Stimulated activated CD4-positive, alpha-beta T cell treated with anti-CD3 and anti-CD28 coated beads, Interleukin-15, amount 100 ng/mL, for 24 hours (primary cell): ENCODE data around the gene DOCK3.
"Not testable (repeated sequence)": the region's sequence is repeated elsewhere in the genome, so short reads cannot be mapped to it uniquely, and the experiment has no call there.

ENCODE experiments used
- DNase-seq: peaks from one replicate; pipeline ENCODE4 v3.0.0-alpha.2; 2020

DOCK3 gene

DNA sequence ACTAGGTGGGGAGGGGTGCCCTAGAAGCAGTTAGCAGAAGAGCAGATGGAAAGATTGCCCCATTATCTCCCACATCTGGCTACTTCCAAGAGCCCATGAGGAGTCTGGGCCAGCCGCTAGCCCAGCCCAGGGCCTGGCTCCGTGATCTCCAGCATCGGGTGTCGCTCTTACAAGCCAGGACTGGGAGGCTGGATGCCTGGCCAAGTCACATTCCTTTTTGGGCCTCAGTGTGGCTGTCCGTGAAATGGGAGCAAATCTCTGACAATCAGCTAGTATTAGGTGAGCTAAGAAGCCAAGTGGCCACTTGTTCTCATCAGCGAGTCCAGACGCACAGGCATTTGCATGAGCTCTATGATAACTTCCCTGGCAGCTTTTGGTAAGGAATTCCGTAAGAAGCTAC is 23.3 kb upstream of the DOCK3 start:
- DNase-seq = no peak

DNA sequence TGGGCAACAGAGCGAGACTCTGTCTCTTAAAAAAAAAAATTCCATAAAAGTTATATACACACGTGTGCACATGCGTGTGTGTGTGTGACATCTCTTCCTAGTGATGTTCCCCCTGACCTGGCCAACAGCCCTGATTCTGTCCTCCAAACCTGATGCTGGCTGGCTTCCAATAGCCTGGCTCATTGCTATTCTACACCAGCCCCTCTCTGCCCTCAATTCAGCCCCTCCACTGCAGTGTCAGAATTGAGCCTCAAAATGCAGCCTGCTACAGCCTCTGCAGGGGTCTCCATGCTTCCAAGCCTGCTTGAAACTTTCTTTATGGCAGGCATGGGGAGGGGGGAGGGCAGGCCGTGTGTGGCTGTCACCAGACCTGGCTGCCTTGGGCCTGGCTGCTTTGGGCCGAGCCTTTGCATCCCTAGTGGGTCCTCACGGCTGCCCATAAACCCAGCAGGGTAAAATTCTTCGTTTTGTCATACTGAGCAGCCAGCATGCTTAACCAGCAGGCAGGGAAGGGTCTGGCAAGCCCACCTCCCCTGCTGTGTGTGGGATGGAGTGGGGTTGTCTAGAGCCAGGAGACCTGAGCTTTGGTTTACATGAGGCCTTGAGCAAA is 22.7 kb upstream of the DOCK3 start:
- DNase-seq = no peak

DNA sequence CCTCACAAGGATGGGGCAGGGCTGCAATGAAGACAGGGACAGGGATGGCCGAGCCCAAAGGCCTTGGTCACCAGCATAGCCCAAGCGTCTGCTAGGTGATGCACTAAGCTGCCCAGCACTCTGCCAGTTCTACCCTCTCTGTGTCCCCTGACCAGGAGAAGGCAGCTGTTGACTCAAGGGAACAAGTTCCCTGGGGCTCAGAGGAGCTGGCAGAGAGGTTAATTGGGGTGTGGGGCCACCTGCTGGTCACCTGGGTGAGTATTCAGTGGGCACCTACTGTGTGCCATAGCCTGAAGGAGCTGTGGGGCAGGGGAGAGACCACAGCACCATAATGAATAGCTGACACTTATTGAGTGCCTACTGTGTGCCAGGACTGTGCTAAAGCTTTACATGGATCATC is 22.0 kb upstream of the DOCK3 start:
- DNase-seq = peak; percentile 71

DNA sequence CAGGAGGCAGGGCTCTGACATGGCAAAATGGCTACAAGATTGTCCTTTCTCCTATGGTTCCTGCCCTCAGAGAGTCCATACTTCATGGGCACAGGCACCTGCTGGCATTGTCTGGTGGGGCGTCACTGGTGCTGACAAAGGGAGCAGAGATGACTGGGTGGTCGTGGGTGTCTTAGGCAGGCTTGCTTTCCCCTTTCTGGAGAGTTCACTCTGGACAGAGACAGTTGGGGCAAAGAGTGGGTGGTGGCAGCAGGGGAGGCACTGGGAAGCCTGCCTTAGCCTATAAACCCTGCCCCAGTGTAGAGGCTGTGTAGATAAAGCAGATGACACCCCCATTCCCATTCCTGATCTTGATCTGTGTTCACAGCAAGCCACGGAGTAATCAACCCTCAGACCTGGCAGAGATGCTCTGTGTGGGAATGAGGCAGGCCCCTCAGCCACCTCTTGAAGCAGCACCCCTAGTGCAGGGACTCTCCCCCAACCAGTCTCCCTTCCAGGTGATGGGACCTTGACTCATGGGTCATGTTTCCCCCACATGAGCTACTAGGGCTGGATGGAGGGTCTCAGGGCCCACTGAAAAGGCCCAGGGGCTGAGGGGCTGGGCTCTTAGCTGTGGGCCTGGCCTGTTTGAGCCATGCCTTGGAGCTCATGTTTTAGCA is 20.7 kb upstream of the DOCK3 start:
- DNase-seq = no peak

DNA sequence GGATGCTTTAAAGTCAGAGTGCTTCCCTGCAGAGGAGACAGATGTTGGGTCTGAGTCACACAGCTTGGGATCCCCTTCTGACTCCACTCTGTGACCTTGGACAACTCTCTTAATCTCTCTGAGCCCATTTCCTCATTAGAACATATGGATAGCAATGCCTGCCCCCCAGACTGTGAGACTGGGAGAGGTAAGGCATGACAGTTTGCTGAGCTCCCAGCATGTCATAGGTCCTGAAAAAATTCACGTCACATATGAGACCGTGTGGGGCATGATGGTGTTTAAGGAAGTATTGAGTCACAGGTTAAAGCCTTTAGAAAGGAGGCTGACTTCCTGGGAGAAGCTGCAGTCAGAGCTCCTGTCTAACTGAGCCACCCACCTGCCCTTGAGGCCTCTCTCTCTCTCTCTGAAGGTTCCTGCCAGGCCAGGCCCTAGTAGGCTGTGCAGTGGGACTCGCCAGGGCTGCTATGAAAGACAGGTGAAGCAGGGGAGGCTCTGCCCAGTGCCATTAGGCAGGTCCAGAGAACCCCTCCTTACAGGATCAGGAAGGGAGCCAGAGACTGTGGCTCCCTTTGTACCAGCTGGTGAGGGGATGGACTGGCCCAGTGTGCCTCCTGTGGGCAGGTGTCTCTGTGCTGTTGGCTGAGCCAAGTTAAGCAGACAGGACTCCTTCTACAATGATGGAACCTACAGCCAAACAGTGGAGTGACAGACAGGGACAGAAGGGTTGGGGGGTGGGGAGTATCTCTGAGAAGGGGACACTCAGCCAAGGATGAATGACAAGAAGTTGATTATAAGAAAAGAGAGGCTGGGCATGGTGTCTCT is 19.5 kb upstream of the DOCK3 start:
- peak; percentile 59 for DNase-seq

DNA sequence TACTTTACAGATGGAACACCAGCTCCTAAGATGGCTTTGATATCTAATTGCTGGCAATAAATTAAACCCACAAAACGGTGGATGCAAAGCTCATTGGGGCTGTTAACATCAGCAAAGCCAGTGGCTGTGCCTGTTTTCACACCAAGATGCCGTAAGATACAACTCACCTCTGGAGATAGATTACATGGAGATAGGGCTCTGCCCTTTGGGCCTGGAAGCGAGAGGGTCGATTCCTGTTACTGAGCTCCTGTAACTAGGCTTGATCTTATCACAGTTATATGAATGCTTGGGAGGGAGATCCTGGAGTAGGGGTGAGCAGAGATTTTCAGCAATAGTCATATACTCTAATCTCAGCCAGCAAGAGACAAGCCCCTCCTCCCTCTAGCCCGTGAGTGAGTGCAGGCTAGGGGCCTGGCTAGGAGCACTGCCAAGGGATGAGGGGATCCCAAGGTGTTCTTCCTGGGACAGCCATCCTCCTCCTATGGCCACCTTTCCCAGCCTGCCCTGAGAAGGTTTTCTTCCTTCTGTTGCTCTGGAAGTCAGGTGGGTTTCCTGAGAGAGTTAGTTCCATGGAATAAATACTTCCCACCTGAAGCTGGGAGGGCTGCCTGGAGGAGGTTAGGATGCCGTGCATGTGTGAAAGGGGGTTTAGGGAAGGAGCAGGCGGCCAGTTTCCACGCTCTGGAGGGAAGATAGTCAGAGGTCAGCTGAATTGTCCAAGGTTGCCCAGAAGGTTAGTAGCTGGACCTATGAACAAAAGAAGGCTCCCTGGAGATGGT is 18.1 kb upstream of the DOCK3 start:
- no peak for DNase-seq

DNA sequence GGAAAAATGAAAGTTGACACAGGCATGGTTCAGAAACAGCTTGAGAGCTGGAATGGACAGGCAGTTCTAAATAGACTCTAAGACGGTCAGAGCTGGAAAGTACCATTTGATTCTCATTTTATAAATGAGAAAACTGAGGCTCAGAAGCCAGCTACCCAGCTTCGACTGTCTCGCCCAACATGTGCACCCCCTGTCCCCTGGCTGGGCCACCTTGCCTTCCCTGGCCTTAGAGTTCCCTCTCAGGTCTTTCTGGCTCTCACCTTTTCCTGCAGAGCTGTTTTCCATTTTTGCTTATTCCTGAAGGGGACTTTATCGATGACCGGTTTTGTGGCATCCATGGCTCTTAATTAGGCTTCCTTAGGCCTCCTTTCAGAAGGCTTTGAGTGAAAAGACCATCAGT is 17.3 kb upstream of the DOCK3 start:
- DNase-seq = no peak

DNA sequence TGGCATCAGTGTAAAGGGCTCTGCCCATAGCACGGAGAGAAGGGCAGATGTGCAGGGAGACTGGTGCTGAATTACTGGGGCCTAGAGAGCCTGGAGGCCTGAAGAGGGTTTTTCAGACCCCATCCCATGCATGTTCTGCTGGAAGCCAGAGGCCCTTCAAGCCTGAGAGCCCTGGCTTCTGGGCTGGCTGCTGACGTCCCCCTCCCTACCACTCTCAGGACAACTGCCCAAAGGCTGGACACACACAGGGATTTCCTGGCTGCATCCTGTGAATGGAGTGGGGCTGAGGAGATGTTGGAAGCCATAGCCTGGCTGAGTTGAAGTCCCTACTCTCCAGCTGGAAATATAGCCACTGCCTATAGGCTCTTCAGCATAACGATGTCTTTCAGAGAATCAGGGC is 16.9 kb upstream of the DOCK3 start:
- DNase-seq = no peak

DNA sequence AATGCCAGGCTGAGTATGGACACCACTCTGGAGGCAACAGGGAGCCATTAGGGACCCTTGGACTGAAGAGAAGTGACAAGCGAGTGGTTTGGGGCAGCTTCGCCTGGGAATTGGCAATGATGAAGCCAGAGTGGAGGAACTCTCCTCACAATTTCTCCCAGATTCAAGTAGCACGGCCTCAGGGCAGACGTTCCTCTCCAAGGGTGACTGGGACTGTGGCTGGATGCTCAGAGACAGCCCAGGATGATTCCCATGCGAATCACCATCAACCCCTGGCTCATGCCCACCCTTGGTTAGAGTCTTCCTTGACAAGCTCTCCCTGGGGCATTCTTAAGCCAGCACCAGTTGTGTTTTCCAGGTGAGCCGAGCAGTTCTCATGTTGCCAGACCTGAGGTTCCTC is 16.3 kb upstream of the DOCK3 start:
- DNase-seq = no peak

DNA sequence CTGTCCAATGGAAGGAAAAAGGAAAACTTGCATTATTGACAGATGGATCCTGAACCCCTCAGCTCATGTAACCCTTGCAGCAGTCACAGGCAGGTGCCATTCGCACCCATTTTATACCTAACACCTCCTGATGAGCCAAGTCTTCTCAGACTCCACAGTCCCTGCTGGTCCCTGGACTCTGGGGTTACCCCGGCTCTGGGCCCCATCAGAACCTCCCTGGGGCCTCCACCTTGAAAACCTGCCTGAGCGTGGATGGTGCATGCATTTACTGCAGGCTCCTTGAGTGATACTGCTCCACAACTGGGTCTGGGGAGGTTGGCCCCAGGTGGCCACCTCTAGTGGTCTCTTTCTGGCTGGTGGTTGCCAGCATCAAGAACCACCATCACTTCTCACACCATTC is 15.9 kb upstream of the DOCK3 start:
- no peak for DNase-seq

DNA sequence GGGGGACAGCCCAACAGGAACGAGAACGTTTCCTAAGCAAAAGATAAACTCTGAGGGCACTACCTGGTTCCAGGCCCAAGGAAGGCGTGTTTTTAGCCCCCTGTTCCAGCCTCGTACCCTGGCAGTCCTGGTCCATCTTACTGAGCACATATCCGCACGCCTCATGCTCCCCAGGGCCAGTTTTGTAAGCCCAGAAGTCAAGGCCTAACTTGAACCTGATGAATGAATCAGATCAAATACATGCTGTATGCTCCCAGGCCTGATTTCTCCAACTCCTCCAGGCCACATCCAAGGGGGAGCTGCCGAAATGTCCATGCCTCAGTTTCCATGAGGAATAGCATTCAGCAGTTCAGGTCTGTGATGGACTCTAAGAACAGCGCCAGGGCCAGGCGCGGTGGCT is 14.3 kb upstream of the DOCK3 start:
- DNase-seq = no peak

DNA sequence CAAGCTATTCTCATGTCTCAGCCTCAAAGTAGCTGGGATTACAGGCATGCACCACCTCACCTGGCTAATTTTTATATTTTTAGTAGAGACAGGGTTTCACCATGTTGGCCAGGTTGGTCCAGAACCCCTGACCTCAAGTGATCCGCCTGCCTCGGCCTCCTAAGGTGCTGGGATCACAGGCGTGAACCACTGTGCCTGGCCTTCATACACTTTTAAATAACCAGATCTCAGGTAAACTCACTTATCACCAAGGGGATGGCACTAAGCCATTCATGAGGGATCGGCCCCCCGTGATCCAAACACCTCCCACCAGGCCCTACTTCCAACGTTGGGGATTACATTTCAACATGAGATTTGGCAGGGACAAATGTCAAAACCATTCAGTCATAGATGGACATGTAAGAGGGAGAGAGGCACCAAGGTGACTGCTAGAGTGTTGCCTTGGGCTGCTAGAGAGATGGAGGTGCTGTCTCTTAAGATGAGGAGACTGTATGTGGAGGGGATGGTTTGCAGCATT is 13.3 kb upstream of the DOCK3 start:
- no peak for DNase-seq

DNA sequence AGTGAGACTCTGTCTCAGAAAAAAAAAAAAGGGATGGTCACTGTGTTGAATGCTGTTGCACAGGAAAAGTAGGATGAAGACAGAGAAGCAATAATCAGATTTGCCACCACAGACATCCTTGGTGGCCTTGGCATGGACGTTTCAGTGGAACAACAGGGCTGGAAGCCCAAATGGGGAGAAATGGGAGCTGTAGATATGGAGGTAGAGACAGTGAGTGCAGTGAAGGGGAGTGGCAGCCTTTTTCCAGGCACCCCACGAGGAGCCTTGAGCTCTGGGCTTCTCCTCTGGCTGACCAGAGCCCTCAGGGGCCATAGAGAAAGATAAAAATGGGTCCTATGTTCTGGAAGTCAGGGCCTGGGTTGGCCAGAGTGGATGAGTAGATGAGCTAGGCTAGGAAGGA is 12.3 kb upstream of the DOCK3 start:
- no peak for DNase-seq

DNA sequence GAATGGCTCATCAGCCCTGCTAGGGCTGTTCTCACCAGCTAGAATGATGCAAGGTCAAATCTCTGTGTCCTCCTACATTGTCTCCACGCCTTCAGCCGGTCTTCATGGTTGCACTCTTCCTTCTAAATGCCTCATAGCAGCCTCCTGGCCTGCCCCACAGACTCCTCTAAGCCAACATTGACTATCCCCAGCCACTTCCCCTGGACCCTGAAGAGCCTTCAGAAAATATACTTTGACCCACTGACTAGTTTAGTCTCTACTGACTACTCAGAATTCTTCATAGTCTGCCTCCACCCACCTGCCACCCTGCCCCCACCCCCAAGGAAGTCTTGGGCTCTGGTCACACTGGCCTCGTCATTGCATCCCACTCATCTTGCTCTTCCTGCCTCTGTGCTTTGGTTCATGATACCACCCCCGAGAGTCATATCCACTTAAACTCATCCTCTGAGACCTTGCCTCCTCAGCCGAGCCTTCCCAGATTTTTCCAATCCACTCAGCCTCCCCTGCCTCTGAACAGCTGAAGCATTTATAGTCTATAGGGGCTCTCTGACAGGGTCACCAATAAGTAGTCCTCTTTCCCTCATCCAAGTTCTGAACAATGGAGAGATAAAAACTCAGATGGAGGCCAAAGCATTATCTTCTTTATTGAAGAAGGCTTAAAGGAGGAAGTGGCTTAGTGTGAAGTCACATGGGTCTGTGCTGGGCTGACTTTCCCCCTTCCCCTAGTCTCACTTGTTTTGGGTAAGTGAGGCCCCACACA is 9.5 kb upstream of the DOCK3 start:
- no peak for DNase-seq

DNA sequence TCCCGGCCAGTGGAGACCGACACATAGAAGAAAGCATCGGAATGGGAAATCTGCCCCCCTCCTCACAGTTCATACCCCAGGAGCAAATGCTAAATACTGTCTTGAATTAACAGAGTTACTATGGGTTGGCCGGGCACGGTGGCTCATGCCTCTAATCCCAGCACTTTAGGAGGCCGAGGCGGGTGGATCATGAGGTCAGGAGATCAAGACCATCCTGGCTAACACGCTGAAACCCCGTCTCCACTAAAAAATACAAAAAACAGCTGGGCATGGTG is 8.9 kb upstream of the DOCK3 start:
- DNase-seq = not testable (repeated sequence)

DNA sequence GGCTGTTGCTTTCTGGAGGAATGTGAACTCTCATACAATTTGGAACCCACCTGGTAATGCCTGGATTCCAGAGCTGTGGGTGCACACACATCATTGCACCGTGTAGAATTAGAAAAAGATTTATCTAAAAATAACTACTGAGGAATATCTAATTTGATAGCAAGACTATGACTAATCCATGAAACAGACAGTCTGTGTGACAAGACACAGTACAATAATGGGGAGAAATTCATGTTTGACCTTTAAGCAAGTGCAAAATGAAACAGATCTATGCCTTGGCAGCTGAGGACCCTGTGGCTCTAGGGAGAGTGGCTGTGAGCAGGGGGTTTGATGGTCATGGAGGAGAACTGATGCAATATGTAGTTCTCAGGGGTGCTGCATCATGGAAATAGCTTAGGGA is 7.9 kb upstream of the DOCK3 start:
- no peak for DNase-seq

DNA sequence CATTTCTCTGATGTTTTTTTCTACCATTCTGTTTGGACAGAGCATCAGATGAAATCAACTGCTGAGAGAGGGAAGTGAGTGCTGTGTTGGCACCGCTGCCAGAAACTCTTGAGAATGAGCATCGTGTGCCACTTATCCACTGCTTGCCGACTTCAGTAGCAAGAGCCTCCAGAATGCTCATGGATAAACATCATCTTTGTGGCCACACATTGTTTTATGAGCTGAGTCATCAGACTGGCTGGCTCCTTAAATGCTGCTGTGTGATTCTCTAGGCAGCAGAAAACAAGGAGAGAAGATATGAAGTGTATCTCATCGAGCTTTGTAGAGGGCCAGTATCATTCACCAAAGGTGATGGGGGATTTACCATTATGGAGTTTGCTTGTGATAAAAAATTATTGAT is 3.4 kb upstream of the DOCK3 start:
- no peak for DNase-seq

DNA sequence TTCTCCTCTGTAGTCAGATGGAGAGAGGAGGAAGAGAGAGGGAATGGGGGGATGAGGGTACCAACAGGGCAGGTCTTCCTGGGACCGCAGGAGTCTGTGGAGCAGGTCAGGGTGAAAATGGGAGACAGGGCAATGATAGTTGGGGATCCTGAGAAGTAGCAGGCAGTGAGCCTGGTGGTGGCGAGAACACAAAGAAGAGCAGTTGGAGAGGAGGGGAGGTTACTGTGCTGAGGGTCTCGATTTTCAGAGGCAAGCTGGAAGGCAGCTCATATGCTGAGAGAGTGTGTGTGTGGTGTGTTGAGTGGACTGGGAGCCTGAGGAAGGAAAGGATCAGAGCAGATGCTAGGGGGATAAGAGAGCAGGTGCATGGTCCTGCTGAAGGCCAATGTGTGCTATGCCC is 2.1 kb upstream of the DOCK3 start:
- DNase-seq = no peak

DNA sequence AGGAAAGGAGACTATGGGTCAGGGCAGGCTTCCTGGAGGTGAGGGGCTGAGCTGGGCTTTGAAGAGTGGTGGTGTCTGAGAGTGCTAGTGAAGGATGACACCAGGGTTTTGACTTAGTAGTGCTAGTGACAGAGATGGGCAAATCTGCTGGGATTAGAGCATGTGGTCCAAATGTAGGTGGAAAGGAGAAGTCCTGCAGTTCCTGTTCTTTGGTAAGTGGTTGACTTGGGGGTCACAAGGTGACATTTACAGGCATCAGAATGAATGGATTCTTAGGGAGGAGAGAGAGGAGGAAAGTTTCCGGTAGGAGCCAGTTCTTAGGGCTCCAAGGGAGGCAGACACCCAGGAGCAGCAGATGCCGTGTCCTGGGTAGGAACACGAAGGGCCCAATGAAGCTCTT is 796 bp upstream of the DOCK3 start:
- DNase-seq = no peak

DNA sequence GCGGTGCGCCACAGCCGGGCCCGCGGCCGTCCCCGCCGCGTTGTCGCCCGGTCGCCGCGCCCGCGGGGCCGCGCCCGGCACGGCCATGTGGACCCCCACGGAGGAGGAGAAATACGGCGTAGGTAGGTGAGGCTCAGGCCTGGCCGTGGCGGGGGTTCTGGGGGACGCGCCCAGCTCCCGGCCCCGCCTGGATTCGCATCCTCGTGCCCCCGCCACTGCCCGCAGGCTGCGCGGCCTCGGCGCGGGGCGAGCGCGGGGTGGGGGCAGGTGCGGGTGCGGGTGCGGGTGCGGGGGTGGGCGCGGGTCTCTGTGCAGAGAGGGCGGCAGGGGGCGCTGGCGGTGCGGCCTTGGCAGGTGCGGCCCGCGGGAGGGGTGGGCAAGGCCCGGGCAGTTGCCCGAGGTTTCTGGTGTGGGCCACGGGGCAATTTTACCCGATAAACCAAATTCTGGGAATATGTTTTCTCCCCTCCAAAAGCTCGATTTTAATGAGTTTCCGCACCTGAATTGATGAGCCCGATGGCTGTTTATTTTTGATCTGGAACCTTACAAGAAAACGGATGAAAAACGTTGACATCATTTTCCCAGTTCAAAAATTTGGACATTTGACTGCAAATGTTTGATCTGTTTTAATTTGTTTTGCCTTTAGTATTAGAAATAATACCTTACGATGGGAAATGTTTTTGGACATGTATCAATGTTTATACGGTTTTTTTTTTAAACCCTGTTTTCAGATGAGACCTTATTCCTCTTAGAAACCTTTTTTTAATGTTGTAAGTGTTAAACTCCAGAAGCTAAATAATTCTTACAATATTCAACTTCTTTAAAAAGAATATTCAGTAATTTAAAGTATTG is 678 bp downstream of the DOCK3 start:
- DNase-seq = peak; percentile 78

DNA sequence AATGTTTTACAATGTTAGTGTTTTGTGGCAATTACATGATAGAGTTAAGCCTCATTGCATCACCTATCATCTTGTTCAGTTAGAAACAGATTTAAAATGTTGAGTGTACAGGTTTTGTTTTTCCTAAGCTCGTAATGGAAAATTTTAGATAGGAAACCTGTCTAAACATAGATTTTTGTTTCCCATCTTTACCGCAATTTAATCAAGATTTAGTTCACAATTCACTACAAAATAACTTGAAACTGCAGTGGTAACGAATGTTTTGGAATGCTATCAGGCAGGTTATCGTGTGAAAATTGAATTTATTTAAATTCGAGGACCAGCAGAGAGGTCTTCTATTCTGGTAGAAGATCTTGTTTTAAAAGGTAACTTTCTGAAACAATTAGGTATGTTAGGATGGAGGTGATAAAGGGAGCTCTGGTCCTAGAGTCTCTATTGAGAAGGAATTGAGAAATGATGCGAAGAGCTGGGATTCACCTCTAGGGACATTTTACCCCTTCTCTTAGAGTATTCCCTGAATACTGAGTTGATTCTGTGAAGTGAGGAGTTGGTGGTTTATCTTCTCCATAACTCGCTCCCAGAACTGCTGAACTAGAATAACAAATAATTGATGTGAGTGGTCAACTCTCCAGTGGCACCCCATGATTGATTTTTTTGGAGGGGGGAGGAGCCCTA is 1.4 kb downstream of the DOCK3 start:
- DNase-seq = no peak
